GM21529 (cell line): ENCODE measurements around the gene COX10.

Experiments
- ATAC-seq: cut with Tn5 transposase; IDR thresholded peaks from one replicate; pipeline ENCODE4 v1.9.1; 2021; ENCODE audit not compliant: unreplicated experiment

Gene COX10

DNA sequence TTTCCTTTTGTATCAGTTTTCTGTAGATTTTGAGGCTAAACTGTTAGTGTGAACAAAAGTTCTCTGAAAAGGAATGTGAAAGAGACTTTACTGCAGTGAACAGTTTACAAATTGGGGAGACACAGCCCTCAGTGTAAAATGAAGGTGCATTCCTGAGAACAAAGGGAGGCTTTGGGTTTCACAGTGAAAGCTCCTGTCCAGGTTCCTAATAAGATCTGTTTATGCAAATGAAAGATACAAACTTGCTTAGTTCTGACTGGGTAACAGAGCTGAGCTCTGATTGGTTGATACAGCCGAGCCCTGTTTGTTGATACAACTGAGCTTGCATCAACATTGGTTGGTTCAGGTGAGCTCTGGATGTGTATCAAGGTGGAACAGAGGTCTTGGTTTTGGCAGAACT, 175.7 kb downstream of the COX10 start:
- ATAC-seq, result no peak

DNA sequence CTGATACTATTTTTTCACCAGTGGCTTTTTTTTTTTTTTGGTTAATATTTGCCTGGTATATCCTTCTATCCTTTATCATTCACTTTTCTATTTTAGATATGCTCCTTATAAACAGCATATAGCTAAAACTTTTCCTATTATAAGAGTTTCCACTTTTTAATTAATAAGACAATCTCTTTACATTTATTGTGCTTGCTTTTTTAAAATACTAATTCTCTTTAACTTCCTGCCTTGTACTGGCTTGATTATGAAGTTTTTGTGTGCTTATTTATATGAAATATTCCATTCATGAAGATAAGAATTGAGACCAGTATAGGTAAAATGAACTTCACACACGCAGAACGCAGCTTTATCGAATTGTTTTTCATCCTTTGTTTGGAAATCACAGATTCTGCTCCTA, 176.3 kb downstream of the COX10 start:
- ATAC-seq, result no peak
